CD4-positive, alpha-beta T cell treated with Interleukin-1 beta for 1 hour (primary cell): ENCODE data around the gene ITPR1.

Experiments used
- DNase-seq, 2 donors: peaks; one replicate each; pipeline ENCODE4 v3.0.0-alpha.2; 2020 to 2022

Gene ITPR1

DNA sequence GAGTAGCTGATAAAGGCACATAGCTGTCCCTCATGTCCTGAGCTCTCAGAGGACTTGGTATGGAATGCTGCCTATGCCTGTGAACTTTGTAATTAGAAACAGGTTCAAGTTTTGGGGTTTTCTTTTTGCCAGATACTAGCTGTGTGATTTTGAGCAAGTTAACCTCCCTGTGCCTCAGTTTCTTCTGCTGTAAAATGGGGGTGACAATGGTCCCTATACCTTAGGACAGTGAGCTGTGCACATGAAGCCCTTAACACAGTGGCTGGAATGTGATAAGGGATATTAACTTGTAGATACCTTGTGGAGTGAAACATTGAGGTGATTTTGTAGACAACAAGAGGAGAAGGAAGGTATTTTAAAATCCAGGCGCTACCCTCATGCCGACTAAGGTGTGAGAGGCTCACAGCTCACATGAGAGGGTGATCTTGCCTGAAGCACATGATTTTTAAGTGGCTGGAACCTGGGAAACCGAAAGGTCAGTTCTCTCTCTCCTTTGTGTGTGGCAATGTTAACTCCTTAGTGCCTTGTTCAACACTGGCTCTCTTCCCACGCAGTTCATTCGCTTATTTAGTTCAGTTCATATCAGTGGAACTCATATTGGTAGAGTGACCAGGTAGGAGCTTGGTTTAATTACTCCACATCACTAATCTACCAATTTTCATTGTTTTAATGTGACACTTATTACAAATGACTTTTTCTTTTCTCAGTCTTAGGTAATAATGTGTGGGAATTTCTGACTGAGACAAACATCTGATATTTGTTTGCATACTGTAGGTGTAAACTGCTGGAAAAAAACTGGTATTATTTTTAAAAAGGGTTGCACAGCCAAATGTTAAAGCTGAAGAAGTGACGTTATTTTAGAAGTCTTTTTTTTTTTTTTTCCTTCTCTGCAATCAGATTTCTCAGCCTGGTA lies 236.2 kb downstream of the ITPR1 start:
- no peak for DNase-seq

DNA sequence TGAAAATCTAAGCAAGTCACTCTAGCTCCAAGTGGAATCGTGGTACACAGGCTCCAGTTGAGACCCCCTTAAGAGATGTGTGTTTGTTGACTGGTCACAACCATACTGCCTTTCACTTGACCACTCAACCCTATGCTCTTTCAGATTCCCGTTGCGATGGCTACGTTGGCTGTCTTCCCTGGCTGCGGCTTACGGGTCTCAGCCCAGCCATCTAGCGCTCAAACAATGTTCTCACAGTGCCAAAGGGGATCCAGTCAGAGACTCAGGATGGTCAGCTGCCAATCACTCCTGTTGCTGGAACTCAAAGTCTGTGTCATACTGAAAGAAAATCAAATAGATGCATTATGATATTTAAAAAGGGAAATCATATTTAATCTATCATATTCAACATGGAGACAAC lies 237.6 kb downstream of the ITPR1 start:
- DNase-seq, result no peak

DNA sequence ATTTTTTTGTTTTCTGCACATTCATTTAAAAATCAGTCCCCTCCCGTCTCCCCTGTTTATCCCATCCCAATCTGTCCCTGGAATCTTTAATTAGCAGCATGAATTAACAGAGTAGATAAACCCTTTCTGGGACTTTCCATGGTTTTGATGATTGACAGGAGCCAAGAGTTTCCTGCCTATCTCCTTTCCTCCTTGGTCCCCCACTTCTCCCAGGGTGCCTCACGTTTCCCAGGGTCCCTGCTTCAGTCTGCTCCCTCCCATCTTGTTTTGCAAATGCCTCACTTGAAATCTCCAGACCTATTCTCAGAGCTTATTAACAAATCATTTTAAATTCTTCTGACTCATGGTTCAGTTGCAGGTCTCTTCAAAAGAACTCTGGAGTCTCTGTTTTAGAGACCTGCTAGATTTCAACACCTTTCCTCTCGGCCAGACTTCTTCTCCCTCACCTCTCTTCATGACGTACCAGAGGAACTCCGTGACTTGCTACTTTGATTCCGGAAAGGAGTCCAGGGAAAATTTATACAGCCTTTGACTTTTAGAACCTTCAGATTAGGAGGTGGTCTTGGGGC lies 238.5 kb downstream of the ITPR1 start:
- no peak for DNase-seq

DNA sequence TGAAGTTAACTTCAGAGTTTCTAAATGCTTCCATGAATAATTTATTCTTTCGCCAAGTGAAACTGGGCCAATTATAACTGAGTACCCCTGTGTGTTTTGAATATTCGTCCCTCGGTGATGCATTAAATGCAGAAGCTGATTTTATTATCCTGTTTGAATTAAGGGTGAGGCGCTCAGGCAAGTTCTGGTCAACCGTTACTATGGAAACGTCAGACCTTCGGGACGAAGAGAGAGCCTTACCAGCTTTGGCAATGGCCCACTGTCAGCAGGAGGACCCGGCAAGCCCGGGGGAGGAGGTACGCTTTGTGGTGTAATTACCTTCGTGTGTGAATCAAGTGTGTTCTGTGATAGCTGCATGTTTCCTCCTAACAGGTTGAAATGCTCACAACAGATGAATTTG lies 239.8 kb downstream of the ITPR1 start:
- DNase-seq, result no peak

DNA sequence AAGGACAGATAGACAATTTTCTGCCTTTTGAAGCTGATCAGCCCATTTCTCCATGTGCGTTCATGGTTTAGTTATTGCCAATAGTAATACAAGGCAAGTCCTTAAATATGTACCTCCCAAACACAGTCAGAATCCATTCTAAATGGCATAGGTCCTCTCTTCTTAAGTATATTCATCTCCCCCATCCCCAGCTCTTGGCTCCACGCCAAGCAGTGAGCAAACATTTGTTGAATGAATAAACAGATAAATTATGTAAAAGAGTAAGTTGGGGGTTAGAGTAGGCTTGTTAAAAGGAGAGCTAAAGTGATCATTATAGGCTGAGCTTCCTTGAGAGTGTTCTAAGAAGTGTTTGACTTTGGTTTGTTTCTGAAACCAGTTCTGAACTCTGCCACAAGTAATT lies 241.3 kb downstream of the ITPR1 start:
- no peak for DNase-seq

DNA sequence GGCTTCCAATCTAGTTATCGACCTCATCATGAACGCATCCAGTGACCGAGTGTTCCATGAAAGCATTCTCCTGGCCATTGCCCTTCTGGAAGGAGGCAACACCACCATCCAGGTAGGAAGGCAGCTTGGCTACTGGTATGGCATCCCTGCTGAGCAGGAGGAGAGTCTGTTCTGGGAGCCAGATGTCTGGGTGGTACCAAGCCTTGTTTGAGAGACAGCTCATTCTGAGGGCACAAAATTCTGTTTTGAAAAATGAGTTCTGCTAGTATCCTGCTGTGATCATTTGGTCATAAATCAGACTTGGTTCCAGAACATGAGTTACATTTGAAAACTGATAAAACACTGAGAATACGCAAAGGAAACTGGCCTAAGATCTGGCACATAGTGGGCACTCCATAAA lies 242.1 kb downstream of the ITPR1 start:
- DNase-seq, result no peak

DNA sequence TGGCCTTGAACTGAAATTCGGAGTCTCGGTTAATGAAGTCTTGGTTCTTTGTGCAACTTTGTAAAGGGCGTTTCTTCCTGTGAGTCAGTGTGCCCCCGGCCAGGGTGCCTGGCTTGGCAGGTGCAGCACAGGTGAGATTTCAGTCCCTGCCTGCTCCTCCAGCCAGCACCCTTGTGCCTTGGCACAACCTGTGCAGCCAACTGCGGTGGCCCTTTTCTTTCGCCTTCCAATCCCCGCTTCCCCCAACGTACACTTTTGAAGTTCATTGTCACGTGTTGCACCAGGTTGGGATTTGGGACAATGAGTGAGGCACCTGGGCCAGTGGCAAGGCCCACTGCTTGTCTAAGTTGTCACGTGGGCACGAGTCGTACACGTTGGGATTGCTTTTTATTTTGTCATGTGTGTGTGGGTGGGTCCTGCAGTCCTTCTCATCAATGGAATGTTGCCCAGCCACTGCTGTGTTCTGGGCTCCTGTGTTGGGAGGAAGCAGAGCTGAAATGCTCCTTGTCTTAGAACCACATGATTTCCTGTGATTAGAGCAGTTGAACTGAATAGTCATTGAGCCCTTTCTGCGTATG lies 243.2 kb downstream of the ITPR1 start:
- DNase-seq, result no peak

DNA sequence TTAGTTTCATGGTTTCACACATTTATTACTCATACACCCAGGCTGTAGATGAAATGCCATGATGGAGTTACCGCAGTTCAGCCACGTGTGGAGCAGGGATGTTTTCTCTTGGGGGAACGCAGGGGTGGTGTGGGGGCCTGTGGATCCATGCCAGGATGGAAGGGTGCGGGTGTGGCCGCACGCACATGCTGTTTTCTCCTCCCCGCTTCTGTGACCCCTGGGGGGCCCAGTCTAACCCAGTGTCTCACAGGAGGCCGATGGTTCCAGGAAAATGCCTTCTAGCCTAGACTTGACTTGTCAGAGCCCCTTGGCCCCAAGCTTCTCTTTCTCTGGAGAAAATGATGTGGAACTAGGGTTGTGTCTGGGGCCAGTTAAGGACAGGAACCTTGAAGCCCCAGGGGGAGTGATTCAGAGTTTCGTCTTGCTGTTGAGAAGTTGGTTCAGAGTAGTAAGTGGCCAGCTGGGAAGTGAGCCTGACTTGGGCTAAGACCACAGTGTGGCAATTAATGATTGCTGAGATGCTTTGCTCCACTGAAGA lies 245.7 kb downstream of the ITPR1 start:
- no peak for DNase-seq

DNA sequence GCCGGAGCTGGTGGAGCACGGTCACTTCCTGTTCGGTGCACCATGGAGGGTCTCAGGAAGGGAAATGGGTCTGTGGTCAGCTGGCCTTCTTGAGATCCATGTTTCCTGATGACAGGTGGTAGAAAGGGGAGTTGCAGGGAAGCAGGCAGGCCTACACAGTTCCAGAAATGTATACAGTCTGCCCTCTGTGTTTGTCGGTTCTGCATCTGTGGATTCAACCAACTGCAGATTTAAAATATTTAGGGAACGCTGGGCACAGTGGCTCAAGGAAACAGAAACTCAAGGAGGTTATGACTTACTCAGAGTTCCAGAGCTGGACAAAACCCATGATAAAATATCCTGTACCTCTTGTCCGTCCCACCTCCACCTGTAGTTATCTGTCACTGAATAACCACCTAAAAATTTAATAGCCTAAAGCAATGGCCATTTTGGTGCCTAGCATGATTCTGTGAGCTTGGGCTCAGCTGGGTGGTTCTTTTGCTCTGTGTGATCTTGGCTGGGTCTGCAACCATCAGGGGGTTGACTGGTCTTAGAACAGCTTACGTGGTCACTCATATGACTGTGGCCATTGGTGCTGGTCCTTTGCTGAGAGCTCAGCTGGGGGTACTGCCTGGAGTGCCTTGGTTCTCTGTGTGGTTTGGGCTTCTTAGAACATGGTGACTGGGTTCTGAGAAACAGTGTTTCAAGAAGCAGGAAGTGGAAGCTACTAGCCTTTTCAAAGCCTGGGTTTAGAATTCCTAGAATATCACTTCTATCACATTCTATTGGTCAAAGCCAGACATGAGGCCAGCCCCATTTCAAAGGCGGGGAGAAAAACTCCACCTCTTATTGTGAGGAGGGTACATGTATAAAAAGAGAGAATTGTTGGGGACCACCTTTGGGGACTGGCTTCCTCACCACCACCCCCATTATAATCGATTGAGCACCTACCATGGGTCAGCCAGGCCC lies 246.4 kb downstream of the ITPR1 start:
- no peak for DNase-seq

DNA sequence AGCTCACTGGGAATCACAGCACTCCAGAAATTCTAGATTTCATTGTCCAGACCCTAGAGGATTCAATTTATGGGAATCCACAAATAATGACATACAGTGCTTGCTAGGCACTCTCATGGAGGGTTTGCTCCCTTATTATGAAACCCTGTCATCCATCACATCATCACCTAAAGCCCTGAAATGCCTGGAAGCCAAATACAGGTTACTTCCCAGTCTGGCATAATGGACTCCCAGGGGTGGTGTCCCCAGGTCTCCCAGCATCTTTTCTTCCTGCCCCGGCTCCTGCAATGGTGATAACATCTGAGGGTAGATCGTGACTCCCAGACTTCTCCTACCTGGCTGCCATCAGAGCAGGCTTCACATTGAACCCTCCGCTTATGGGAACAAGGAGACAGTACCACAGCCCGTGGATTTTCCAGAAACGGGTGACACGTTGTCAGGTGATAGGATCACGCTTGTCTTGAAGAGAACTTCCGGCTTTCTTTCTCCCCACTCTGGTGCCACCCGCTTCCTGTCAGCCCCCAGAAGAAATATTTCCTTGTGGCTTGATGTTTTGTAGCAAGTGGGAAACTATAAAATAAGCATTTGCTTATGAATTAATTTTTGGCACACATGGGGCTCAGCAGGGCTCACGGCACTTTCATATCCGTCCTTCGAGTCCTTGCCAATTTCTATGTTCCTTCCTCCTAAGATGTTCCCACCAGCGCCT lies 247.4 kb downstream of the ITPR1 start:
- DNase-seq, result no peak

DNA sequence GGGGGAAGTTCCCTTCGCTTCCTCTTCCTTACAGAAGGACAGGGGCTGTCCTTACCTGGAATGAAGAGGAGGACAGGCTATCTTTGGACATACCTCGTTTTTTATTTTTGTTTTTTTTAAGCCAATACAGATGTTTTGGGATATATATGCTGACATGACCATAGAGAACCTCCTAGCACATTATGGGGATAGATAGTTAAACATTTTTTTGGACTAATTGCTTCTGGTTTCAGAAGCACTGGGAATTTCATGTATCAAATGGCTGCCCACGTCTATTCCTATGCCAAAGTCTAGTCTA lies 247.9 kb downstream of the ITPR1 start:
- DNase-seq, result no peak

DNA sequence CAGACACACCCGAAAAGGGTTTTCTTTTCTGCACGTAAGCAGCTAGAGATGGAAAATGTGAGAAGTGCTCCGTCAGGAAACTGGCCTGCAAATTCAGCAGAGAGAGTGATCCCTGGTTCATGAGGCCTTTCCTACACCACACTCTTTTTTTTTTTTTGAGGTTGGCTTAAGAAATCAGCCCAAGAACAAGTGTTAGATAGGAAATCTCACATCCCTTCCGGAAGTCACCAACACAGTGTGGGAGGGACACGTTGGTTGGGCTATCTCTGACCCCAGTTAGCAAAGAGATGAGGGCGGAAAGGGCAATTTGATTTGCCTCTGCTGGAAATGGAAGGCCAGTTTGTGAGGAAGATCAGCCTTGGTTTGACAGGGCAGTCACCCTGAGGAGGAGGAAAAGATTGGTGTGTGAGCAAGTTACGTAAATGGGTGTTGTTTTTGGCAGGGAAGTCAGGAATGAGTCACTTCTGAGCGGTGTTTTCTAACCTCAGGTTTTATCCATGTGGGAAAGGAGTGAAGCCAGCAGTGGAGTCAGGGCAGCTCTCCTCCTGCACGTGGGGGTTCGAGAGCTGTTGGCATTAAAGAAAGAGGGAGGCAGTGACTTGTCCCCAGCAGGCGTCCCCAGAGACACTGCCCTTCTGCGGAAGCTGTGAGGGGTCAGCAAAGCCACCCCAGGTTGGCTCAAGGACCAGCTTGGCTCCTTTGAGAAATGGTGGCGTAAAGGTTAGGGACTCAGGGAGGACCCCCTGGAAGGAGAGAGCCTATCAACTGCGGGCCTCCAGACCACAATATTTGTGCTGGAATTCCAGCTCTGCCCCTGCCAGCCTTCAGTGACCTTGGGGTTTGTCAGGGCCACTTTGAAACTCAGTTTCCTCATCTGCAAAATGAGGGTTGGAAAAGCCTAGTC lies 248.5 kb downstream of the ITPR1 start:
- DNase-seq, result peak in 1 of 2 donors; percentile 20

DNA sequence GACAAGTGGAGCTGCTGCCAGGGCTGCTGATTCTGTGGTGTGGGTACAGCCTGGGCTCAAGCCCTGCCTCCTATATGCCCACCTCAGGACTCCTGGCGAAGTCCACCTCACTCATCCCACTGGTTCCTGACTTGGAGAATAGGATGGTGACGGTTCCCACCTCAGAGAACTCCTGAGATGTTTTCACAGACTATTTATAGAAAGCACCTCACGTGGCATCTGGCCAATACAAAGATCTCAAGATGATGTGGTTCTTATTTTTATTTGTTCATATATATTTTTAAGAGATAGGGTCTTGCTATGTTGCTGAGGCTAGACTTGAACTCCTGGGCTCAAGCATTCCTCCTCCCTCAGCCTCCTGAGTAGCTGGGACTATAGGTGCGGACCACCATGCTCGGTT lies 249.2 kb downstream of the ITPR1 start:
- DNase-seq, result no peak

DNA sequence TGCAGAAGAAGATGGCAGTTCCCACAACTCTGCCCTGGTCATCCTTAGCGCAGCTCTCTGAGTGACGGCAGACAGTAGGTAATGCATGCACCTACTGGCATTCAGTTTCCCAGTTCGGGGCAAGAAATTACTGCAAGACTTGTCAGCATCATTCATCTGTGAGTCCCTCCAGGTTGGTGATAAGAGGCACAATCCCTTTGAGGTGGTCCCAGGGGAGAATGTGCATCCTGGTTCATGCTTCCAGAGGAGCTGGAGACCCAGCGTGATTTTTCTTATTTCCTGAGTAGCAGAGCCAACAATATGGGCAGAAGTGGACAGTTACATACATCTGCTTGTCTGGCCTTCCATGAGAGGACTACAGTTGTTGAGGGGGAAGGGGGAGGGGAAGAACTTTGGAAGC lies 250.2 kb downstream of the ITPR1 start:
- DNase-seq, result no peak

DNA sequence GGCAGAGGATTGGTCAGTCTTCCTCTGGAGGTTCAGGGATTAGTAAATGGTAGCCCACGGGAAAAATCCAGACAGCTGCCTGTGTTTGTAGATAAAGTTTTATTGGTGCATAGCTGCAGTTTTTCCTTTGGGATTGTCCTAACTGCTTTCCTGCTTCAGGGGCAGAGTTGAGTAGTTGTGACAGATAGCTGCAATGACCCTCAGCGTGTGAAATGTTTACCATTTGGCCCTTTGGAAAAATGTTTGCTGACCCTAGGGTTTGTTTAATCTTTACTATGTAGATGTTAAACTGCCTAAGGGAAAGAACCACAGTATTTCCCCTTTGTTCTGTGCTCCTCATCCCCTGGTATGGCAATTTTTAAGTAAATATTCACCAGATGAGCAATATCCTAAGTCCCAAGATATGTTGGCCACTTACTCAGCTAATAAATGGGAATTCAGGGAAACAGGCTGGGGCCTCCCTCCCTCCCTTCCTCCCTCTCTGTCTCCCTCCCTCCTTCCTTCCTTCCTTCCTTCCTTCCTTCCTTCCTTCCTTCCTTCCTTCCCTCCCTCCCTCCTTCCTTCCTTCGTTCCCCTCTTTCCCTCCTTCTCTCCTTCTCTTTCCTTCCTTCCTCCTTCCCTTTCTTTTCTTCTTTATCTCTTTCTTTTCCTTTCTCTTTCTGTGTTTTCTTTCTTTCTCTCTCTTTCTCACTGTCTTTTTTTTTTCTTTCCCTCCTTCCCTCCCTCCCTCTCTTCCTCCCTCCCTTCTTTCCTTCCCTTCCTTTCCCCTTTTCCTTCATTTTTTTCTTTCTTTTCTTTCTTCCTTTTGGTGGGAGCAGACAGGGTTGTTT lies 251.5 kb downstream of the ITPR1 start:
- DNase-seq, result no peak

DNA sequence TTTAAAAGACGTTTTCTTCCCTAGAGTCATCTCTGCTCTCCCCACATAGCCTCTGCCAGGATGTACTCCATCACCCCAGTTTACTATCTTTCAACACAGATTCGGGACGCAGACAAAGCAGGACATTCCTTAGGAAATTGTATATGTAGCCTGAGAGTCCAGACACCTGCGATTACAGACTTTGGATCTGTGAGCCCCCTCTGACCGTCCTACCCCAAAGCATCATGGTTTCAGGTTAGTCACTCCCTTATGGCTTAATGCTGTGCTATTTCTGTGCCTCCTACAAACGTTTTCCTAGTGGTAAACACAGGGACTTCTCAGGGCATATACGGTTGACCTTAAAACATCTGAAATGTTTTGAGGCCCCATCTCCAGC lies 252.1 kb downstream of the ITPR1 start:
- no peak for DNase-seq

DNA sequence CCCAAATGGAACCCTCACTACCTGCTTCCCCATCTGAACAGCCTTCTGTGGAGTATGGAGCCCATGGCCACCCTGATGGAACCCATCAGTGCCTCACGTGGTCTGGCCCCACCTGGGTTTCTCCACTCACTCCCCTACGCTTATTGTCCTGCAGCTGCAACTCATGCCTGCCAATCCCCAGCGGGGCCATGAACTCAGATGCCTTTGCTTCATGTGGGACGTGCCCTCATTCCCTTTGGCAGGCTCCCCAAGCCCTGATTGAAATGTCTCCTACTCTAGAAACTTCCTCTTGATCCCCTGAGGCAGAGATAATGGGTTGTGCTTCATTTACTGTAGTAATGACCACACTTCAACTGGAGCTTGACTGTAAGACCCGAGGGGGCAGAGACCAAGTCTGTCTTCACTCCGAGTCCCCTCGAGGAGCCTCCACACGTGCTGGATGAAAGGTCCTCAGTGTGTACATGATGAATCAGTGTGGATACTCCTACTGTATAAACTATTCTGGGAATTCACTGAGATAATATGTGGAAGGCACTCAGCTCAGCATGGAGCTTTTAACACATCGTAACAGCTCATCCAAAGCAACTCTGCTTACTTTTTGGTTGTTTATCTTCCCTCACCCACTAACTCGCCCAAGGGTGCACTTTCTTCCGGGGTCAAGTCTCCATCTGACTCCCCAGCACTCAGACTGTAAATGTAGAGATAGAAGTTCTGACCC lies 253.3 kb downstream of the ITPR1 start:
- no peak for DNase-seq

DNA sequence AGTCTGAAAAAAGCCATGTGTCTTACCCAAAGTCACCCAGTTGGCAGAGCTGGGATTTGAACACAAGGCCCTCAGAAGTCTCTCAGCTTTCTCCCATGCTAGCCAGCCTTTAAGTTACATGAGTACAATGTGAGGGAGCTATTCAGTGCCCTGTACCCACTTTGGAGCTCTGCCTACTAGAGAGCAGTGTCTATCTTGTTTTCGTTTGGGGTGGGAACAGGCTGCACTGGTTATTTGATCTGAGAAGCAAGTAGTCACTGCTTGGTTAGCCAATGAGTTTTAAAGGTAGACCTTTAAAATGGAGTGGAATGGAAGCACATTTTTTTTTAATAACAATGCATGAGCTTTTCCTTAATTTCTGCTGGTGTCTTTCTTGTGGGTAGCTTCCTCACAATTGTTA lies 255.0 kb downstream of the ITPR1 start:
- DNase-seq, result no peak

DNA sequence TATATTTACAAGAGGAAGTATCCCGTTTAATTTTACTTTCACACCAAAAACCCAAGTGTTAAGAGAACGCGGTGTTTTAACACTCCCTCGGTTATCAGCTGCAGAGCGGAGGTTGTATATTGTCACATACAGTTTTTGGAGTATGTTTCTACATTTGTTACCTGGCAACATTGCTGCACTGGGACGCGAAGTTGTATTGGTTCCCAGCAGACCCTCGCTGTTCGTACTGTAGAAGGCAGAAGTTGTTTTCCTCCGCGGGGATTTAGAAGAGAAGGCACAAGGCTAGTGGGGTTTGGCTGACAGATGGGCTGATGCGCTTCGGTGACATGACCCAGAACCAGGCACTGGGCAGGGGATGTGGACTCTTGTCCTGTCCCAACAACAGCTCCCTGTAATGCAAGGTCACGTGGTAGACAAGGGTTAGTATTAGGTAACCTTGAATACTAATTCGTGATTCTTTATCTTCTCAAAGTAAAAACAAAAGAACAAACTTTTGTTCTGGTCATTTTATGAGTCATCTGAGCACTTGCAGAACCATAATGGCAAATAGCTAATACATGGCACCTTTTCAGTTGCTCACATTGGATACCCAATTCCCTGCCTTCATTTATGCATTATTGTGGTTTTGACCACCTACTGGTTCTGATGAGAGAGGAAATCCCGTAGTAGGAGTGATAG lies 255.7 kb downstream of the ITPR1 start:
- DNase-seq, result no peak
